SIG-M5 treated with dmso at 0.1 percent for 504 hours (cell line): Measurements from ENCODE around the gene OR1L1.

Source experiments
- DNase-seq: peaks from one replicate; lab custom pipeline; 2025; ENCODE audit not compliant: unreplicated experiment; lab: John Stamatoyannopoulos, UW

OR1L1 gene, protein sequence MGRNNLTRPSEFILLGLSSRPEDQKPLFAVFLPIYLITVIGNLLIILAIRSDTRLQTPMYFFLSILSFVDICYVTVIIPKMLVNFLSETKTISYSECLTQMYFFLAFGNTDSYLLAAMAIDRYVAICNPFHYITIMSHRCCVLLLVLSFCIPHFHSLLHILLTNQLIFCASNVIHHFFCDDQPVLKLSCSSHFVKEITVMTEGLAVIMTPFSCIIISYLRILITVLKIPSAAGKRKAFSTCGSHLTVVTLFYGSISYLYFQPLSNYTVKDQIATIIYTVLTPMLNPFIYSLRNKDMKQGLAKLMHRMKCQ

DNA sequence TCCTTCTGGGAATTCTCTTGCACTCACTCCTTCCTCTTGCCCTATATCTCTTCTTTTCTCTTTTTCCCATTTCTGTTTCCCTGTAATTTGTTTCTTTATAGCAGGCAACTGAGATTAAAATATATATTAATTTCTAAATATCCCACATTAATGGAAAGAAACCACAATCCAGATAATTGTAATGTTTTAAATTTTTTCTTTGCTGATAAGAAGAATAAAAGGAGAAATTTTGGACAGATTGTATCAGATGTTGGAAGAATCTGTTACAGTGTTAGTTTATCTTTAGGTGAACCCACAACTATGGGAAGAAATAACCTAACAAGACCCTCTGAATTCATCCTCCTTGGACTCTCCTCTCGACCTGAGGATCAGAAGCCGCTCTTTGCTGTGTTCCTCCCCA, at the start of gene OR1L1:
Gene OR1L1, plus strand, starts transcription at position 301 of the 400 bp plus-strand sequence. Its CDS starts 0 bp downstream, at position 301.
- no peak for DNase-seq

DNA sequence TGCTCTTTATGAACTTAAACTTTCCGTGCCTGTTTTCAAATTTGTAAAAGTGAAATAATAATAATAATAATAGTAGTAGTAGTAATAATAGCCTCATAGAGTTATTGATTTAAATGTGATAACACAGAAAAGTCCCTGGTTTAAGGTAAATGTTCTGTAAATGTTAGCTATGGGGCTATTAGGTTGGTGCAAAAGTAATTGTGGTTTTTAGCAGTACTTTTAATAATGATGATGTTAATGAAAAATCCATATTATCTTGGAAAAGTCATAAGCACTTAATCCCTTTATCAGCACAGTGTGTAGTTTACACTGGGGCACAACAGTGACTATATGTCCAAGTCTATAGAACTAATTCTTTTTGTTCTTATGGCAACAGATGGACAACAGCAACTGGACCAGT, 47.2 kb upstream of the OR1L1 start, which contains the start of gene OR1Q1:
Gene OR1Q1, plus strand, starts transcription at position 377 of the 400 bp plus-strand sequence. Its CDS starts 0 bp downstream, at position 377.
- DNase-seq, result no peak

DNA sequence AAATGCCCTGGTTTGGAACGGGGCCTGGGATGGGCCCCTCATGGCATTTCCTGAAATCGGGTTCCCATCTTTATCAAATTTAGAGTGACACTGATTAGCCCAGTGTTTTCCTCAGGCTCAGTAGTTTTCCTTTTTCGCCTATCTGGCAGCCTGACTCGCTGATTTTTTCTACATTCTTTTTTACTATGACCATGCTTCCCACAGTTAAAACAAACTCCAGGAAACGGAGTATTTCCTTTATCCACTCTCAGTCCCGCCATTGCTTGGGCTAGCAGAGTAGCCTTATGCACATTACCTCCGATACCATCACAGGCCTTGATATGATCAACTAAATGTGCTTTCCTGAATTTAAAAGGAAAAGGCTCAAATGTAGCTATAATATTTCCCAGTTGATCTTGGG, 41.5 kb upstream of the OR1L1 start:
- no peak for DNase-seq

DNA sequence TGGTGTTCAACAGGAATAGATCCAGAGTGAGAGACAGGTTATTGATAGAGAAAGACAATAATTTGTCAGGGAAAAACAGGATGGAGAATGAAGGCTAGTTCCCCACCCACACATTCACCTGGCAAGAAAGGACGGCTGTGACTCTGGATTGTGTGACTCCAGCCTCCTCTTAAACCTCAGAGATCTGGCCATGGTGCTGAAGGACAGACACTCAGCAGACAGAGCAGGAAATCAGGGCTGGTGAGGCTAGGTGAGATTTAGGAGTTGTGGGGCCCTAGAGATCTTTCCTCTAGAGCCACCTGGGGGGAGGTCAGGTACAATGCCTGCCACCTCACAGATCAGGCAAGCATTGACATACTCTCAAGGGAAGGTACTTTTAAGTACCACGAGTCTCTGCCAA, 19.3 kb upstream of the OR1L1 start:
- DNase-seq, result no peak

DNA sequence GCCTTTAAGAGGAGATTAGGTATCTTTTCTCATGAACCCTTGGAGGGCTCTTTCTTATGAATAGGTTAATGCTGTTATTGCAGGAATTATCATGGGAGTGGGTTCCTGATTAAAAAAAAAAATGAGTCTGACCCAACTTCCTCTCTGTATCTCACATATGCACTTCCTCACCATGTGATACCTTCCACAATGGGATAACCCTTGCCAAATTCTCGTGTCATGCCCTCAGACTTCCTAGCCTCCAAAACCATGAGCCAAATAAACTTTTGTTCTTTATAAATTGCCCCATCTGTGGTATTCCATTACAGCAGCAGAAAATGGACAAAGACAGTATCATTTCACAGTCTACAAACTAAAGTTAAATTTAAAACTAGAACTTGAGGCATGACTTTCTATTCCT, 5.1 kb upstream of the OR1L1 start:
- DNase-seq, result no peak

DNA sequence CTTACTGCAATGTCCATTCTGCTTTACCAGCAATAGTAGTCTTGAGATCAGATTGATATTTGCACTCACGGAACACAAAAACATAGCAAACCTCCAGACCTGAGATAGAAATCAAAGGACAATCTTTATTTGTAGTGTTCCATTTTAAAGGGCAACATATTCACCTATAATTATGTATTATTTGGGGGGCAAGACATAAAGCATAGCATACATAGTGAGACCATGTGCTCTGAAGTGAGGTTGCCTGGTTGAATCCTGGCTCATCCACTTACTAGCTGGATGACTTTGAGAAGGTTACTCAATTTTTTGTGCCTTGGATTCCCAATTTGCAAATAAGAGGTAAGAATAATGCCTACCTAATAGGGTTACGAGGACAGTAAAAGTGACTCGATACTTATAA, 4.0 kb upstream of the OR1L1 start, which contains the start of gene OR1B1:
Gene OR1B1, minus strand, starts transcription at position 101 of the 400 bp plus-strand sequence.
- DNase-seq, result no peak

DNA sequence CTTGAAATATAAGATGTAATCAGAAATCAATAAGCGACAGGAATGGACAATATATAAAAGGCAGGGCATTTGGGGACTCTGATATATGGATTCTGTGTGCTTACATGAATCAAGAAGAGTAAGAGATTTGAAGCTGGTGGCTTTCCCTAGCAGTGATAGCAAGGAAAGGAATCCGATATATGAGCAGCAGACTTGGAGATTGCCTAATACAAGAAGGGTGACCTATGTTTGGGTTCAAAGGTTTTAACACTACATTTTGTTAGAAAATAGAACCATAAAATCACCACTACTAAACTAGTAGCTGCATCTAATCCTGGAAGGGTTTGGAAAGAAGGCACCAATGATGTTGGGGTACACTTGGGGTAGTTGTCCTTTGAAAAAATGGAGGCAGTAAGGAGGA, 11.0 kb downstream of the OR1L1 start:
- no peak for DNase-seq

DNA sequence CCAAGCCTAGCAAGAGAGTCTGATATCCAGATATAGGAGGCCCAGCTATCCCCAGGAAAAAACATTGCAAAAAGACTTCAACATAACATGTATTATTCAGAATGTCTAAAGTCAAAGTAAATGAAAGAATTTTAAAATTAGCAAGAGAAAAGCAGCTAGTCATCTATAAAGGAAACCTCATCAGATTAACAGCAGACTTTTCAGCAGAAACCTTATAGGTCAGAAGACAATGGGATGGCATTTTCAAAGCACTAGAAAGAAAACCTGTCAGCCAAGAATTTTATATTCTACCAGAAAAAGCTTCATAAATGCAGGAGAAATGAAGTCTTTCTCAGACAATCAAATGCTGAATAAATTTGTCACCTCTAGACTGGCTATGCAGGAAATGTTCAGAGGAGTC, 23.3 kb downstream of the OR1L1 start:
- no peak for DNase-seq

DNA sequence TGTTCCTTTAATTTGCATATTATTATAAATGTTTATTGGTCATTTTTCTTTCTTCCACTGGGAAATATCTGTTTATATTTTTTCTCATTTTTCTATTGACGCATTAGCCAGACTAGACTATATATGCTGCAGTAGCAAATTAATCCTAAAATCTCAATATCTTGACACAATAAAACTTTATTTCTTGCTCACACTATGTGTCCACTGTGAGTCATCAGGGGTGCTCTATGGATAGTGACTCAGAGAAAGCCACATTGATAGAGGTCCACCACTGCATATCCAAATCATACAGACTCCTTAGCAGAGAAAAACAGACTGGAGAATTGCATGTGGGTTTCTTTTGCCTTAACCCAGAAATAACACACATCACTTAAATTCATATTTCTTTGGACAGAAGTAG, 34.2 kb downstream of the OR1L1 start:
- no peak for DNase-seq
